PFSK-1 (cell line): ENCODE data around the gene CPLANE2.

ENCODE experiments used
- FOXP2 ChIP-seq: optimal IDR thresholded peaks from 2 replicates; pipeline ENCODE3; 2011; ENCODE audit warnings: borderline replicate concordance, control low read depth, inconsistent platforms; ENCODE audit not compliant: insufficient read depth; ENCODE audit errors: extremely low read length, extremely low read depth
- POLR2AphosphoS5 ChIP-seq: IDR thresholded peaks from 2 replicates; pipeline ENCODE4 v1.6.1; 2012; ENCODE audit warnings: low read depth, mild to moderate bottlenecking, control low read depth, low read length, moderate library complexity
- REST ChIP-seq, 2 experiments: IDR thresholded peaks; 2 replicates each; pipeline versions ENCODE4 v1.6.1 to v1.8.0; 2011 to 2012; ENCODE audit warnings: low read depth in 2 of 2, low read length in 2 of 2, control low read depth in 1 of 2, inconsistent platforms in 1 of 2, mild to moderate bottlenecking in 1 of 2, moderate library complexity in 1 of 2; ENCODE audit not compliant: insufficient read depth in 1 of 2
- SIN3A ChIP-seq: IDR thresholded peaks from 2 replicates; pipeline ENCODE4 v1.6.1; 2012; ENCODE audit warnings: mild to moderate bottlenecking, low read length, moderate library complexity, borderline replicate concordance; ENCODE audit not compliant: insufficient read depth
- TAF1 ChIP-seq: IDR thresholded peaks from 2 replicates; pipeline ENCODE4 v1.6.1; 2012; ENCODE audit warnings: low read length, control low read depth, borderline replicate concordance; ENCODE audit not compliant: insufficient read depth

CPLANE2 gene

GRCh38 chr1:16231331-16232315 lies 5.4 kb downstream of the CPLANE2 start:
- TF ChIP-seq POLR2AphosphoS5 (no peak), FOXP2 (no peak), SIN3A (no peak), REST (IDR thresholded peaks at IDR 0.05; ENCODE audit: insufficient read depth in 1 of 2, low read depth in 2 of 2, low read length in 2 of 2) (no peak), TAF1 (no peak)

- TF ChIP-seq SIN3A (no peak), REST (IDR thresholded peaks at IDR 0.05; ENCODE audit: insufficient read depth in 1 of 2, low read depth in 2 of 2, low read length in 2 of 2) (no peak), TAF1 (no peak), POLR2AphosphoS5 (no peak), FOXP2 (no peak)
Measured at GRCh38 chr1:16230744-16231143, 6.2 kb downstream of the CPLANE2 start.

- TF ChIP-seq TAF1 (no peak), POLR2AphosphoS5 (no peak), REST (IDR thresholded peaks at IDR 0.05; ENCODE audit: insufficient read depth in 1 of 2, low read depth in 2 of 2, low read length in 2 of 2) (no peak), FOXP2 (no peak)
Measured at GRCh38 chr1:16229976-16230740, 6.8 kb downstream of the CPLANE2 start.

- no peak for TF ChIP-seq SIN3A
- TF ChIP-seq TAF1, result no peak
- TF ChIP-seq POLR2AphosphoS5, result no peak
Measured at GRCh38 chr1:16226490-16227179, 10.3 kb downstream of the CPLANE2 start.

- TF ChIP-seq TAF1 (no peak), POLR2AphosphoS5 (no peak), REST (IDR thresholded peaks at IDR 0.05; ENCODE audit: insufficient read depth in 1 of 2, low read depth in 2 of 2, low read length in 2 of 2) (no peak), FOXP2 (no peak), SIN3A (no peak)
Measured at GRCh38 chr1:16226129-16226489, 10.9 kb downstream of the CPLANE2 start.
